Loucy (cell line): Measurements from ENCODE around the gene NELL2.

Experiments
- EZH2phosphoT487 ChIP-seq: fragments of 200-600 bp; IDR thresholded peaks from 2 replicates; pipeline ENCODE4 v1.6.1; 2018; ENCODE audit warnings: antibody characterized with exemption, mild to moderate bottlenecking, moderate library complexity, borderline replicate concordance
- TF ChIP-seq, protein P1 (sequence below): fragments of 200-600 bp; sonication (generic); conservative IDR thresholded peaks from 2 replicates; pipeline ENCODE4 v1.5.1; 2014; ENCODE audit warnings: mild to moderate bottlenecking, antibody characterized with exemption, low read length

DNA sequence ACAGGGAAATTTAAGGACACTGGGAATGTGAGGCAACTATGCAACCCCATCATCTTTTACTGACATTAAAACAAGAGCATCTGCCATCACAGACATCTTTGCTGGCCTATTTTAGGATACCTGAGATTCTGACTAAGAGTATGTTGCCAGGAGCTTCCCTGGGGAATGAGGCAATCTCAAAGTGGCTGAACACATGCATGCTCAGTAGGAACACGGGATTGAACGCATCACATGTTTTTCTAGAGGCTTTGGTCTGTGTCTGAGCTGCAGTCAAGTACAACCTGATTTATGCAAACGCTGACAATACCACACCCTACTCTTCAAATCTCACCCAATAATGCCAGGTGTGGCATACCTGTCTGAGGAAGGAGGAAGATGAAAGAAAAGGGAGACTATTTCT lies 416.5 kb downstream of the NELL2 start:
- TF ChIP-seq, protein P1, sequence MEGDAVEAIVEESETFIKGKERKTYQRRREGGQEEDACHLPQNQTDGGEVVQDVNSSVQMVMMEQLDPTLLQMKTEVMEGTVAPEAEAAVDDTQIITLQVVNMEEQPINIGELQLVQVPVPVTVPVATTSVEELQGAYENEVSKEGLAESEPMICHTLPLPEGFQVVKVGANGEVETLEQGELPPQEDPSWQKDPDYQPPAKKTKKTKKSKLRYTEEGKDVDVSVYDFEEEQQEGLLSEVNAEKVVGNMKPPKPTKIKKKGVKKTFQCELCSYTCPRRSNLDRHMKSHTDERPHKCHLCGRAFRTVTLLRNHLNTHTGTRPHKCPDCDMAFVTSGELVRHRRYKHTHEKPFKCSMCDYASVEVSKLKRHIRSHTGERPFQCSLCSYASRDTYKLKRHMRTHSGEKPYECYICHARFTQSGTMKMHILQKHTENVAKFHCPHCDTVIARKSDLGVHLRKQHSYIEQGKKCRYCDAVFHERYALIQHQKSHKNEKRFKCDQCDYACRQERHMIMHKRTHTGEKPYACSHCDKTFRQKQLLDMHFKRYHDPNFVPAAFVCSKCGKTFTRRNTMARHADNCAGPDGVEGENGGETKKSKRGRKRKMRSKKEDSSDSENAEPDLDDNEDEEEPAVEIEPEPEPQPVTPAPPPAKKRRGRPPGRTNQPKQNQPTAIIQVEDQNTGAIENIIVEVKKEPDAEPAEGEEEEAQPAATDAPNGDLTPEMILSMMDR, result no peak
- no peak for TF ChIP-seq EZH2phosphoT487
